NCI-H226 (cell line): Measurements from ENCODE around the gene TMEM140.
"Not testable (repeated sequence)": the region's sequence is repeated elsewhere in the genome, so short reads cannot be mapped to it uniquely, and the experiment has no call there.

ENCODE experiments used
- DNase-seq: peaks from one replicate; pipeline ENCODE4 v3.0.0-alpha.2; 2015

Gene TMEM140

DNA sequence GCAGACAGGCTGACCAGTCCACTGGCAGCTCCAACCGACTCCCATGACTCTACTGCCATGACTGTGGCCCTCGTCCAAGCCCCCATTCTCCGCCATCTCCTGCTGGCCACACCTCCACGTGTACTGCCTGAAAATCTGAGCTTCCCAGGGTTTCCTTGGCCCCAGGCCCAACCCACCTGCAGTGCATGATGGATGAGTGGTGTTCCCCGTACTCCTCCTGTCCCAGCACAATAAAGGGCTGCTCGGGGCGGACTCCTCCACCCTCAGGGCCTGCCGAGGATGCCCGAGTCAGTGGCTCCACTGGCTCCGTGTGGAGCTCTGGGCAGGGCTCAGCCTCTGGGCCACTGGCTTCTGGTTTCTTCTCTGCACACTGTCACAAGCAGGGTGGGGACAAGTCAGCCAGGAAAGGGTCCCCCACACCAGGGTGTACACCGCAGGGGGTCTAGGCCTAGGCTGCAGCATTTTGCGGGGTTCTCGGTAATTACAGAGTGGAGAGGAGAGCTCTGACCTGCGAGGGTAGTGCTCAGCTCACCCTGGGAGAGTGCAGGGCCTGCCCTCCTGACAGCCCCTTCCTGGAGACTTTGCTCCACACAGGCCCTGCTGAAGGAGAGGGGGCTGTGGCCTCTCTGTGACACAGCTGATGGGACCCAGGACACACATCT lies 48.2 kb downstream of the TMEM140 start:
- no peak for DNase-seq

- no peak for DNase-seq
Observed at GRCh38 chr7:135197343-135197742, 49.5 kb downstream of the TMEM140 start.

GRCh38 chr7:135197906-135198655 lies 50.2 kb downstream of the TMEM140 start:
- no peak for DNase-seq

DNA sequence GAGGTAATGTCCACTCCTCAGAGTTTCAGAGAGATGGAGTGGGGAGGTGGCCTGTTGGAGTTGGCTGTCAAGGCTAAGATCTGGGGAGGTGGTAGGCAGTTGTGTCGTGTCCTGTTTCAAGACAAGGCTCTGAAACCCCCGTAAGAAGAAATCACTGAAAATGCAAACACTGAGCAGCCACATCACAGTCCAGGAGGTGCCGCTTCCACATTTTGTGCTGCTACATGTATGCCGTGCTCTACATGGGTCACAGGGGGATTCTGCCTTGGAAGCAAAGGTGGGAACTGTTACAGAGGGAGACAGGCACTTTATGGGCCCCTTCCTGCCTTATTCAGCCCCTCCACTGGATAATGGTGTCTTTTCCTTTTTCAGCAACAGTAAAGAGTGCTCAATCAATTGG lies 51.6 kb downstream of the TMEM140 start:
- no peak for DNase-seq

DNA sequence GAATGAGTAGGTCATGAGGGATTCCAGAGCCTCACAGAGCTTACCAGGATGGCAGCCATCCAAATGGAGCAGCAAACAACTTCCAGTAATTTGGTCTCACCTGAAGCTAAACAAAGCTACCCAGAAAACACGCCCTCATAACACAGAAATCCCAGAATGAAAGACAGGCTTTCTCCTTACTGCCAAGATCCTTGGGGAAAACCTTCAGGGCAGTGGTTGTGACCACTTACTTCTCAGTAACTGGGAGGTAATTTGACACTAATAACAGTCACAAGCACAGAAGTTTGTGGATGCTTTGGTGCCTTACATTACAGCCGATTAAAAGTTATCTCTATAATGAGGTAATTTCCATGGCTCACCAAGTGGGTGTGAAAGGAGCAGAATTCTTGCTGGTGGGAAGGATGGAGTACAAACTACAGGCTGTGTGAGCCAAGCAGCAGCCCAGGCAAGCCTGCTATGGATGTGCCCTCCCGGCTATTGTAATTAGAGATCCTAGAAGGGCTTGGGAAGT lies 53.0 kb downstream of the TMEM140 start:
- DNase-seq, result peak; percentile 16

DNA sequence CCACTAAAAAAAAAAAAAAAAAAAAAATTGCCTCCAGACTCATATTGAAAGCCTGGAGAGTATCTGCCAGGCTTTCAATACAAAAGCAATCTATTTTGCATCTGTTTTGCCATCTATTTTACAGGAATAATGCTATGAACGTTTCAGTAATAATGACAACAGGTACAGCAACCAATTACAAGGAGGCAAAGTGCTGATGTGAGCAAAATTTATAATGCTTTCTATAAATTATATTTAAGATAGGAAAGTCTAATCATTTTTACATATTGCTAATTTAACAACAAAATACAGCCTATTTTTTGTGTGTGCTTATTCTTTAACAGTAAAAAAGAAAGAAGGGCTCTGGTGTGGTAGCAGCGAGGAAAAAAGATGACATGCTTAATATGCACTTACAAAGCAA lies 53.5 kb downstream of the TMEM140 start:
- no peak for DNase-seq

DNA sequence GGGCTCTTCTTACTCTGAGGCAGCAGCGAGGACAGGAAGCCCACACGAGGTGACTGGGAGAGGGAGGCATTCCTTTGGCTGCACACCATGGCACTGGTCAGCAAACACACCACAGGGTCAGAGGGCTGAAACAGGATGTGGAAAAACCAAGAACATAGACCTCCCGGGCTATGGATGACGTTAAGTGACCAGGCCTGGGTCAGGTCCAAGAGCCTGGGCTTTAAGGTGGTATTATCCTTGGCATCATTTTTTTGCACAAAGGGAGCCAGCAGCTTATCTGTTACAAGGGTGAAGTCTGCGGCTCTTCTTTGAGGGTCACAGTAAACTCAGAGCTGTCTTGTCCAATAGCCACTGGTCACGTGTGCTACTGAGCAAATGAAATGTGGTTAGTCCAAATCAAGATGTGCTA lies 56.5 kb downstream of the TMEM140 start:
- peak; percentile 61 for DNase-seq

DNA sequence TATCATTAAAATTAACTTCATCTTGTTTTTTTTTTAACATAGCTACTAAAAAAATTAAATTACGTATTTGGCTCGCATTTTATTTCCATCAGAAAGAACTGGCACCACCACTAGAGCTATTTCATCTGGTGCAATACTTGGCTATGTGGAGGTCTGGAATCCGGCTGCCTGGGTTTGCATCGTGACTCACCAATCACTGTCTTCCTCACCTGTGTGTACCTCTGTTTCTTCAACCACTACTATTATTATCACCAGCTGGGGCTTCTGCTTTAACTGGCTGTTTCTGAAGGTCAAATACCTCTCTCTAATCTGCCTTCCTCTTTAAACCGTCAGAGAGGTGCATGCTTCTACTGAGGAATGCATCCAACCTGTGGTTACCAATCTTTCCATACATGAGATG lies 57.0 kb downstream of the TMEM140 start:
- peak; percentile 53 for DNase-seq

- no peak for DNase-seq
Observed at GRCh38 chr7:135205850-135206249, 58.0 kb downstream of the TMEM140 start.

GRCh38 chr7:135206941-135207391 lies 59.1 kb downstream of the TMEM140 start:
- no peak for DNase-seq

- no peak for DNase-seq
Observed at GRCh38 chr7:135207406-135208101, 59.7 kb downstream of the TMEM140 start.

DNA sequence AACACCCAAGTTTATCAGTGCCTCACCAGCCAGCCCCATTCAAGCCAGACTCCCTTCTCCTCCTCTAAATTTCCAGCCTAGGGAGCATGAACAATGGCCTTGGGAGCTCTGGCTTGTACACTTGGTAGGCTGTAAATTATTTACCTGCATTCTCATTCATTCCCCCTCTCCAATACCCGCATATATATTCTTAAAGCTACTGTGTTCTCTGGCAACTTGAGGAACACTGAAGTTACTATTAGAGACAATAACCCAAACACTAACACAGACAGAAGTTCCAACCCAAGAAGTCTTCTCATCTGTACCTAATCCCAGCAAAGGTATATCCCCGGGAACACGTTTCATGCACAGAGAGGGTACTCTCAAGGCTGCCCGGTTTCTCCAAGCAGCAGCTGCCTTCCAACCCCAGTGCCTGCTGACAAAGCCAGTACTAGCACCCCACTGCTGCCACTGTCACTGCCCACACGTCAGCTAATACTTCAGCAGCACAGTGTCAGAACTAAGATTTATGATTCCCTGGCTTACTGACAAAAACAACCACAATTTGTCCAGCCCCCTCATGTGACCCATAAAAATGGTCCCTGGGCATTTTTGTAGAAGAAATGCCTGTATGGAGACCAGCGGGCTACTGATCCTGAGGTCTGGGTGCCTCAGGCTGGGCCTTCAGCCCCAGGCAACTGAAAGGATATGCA lies 60.4 kb downstream of the TMEM140 start:
- no peak for DNase-seq

DNA sequence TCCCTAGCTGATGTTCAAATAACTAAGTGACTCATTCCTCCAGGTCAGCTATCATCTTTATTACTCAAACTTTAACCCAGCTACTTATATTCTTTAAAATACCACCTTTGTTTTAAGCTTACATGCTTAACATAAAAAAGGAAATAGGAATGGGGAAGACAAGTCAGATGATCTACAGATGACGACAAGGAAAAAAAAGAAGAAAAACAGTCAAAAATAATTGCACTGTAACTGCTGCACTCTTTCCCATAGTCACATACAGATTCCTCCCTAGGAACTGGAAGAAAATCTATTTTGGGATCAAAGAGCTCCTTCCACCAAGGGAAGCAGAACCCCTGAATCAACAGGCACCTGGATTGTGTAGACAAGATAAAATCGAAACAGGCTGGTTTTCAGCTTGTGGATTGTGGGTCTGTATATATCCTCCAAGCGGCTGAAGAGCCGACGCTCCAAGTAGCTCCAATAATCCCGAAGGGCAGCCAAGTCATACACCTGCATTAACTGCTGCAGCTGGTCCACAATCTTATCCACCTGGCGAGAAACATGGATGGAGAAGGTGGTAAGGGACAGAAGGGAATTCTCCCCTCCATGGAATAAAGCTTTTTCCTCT lies 61.5 kb downstream of the TMEM140 start:
- no peak for DNase-seq

DNA sequence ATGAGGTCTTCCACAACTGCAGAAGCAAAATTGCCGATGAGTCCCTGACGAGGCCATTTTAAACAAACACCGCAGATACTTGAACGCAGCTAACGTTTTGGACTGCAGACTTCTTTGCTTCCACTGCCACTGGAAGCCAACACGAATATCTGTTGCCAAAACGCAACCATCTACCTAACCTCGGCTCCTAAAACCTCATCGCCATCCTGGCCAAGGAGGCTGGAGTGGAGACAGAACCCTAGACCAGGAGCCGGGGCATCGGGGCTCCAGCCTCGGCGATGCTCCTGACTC lies 63.0 kb downstream of the TMEM140 start:
- no peak for DNase-seq

DNA sequence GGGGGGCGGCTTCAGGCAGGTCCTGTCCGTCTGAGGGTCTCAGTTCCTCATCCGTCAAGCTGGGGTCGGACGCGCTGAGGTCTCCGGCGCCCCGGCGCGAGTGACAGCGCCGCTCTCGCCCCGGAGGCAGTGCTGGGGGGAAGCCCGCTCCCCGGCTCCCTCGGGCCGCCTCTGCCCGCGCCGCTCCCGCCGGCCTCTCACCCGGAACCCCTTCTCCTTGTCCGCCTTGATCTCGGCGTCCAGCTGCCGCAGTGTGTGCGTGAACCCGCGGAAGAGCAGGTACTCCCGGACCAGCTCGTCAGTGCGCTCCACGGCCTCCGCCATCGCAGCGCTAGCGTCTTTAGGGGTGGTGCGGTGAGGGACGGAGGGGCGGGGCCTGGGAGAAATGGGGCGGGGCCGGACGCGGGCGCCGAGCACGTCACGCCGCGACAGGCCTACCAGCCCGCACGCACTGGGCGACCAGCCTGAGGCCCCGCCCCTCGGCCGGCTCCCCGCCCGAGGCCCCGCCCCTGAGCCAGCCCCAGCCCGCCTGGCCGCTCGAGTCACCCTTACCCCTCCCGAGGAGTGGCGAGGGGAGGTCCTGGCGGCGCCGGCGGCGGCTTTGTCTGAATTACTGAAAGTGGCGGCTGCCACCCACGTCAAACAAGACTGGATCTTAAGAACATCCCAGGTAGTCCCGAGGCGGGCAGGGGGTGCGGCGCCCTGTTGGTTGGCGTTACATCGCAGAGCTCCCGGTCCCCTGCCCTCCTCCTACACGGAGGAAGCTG lies 63.5 kb downstream of the TMEM140 start, which contains the start of gene WDR91:
WDR91 (minus strand) TSS at position 348 of the 767 bp plus-strand sequence; CDS start at position 324, 24 bp downstream.
- DNase-seq, result peak; percentile 51

- not testable (repeated sequence) for DNase-seq
Observed at GRCh38 chr7:135211946-135212685, 64.2 kb downstream of the TMEM140 start.

GRCh38 chr7:135213831-135214230 lies 66.0 kb downstream of the TMEM140 start:
- no peak for DNase-seq

- DNase-seq, result no peak
Observed at GRCh38 chr7:135215180-135215579, 67.3 kb downstream of the TMEM140 start.

DNA sequence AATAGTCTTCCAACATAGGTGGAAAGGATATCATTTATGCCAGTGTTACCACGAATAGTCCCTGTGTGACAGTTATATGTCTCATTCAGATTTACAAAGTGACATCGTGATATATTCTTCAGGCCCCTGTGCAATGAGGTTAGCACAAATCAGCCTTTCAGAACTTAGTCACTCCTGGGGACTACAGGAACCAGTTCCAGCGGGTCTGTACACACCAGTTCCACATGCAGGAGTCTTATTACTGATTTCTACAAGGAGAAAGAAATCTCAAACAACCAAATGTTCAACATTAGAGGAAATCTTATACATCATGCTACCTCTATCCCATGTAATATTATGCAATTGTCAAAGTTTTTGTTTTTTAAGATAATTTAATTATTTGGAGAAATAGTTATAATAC lies 67.8 kb downstream of the TMEM140 start:
- DNase-seq, result no peak
